ENCODE measurements around the gene ST3GAL3. TPM values are rescaled to one million over a fixed set of nuclear protein-coding genes. Genes with fewer than 3 reads are reported as not detected.

The ST3GAL3 gene
- total RNA-seq, 1 experiment from 2014 or later: 20.0 TPM

- CTCF ChIA-PET: no interaction called here
- Mint-ChIP-seq H3K27ac (ENCODE audit: unreplicated experiment) (no peak overlapping the region), H3K9me3 (ENCODE audit: low read depth, unreplicated experiment) (no peaks in the 10 kb centered on the region), H3K4me1 (ENCODE audit: low read depth, unreplicated experiment) (no peaks in the 10 kb centered on the region), H3K36me3 (ENCODE audit: insufficient read depth, unreplicated experiment) (peaks cover 42% of the 10 kb centered on the region), H3K4me3 (ENCODE audit: low read depth, unreplicated experiment) (no peak overlapping the region), H3K27me3 (ENCODE audit: unreplicated experiment) (no peaks in the 10 kb centered on the region)
- no TSS peak for BruUV-seq (replicated peaks)
- TF ChIP-seq CTCF (IDR thresholded peaks at IDR 0.05; ENCODE audit: unreplicated experiment): no peak
- intact Hi-C loops (cut with micrococcal nuclease; ENCODE audit: unreplicated experiment): no loop called here
- DNase-seq: no peak
These were observed 20.5 kb upstream of the ST3GAL3 start for GRCh38 chr1:43686801-43687200.

GRCh38 chr1:43687301-43688108, 19.8 kb upstream of the ST3GAL3 start:
- H3K36me3 Mint-ChIP-seq (ENCODE audit: insufficient read depth, unreplicated experiment): peaks cover 43% of the 10 kb centered on the region
- H3K9me3 Mint-ChIP-seq (ENCODE audit: low read depth, unreplicated experiment): no peaks in the 10 kb centered on the region
- no peak for TF ChIP-seq CTCF (IDR thresholded peaks at IDR 0.05; ENCODE audit: unreplicated experiment)
- no peak for DNase-seq
- H3K27me3 Mint-ChIP-seq (ENCODE audit: unreplicated experiment): no peaks in the 10 kb centered on the region
- H3K27ac Mint-ChIP-seq (ENCODE audit: unreplicated experiment): no peak overlapping the region
- H3K4me3 Mint-ChIP-seq (ENCODE audit: low read depth, unreplicated experiment): no peak overlapping the region
- CTCF ChIA-PET: no interaction called here
- intact Hi-C loops (cut with micrococcal nuclease; ENCODE audit: unreplicated experiment): no loop called here
- no peaks in the 10 kb centered on the region for H3K4me1 Mint-ChIP-seq (ENCODE audit: low read depth, unreplicated experiment)
- BruUV-seq (replicated peaks): no TSS peak

GRCh38 chr1:43688109-43688387, 19.3 kb upstream of the ST3GAL3 start:
- intact Hi-C loops (cut with micrococcal nuclease; ENCODE audit: unreplicated experiment): no loop called here
- H3K27ac Mint-ChIP-seq (ENCODE audit: unreplicated experiment): no peak overlapping the region
- CTCF ChIA-PET: no interaction called here
- no TSS peak for BruUV-seq (replicated peaks)
- H3K4me3 Mint-ChIP-seq (ENCODE audit: low read depth, unreplicated experiment): no peak overlapping the region
- H3K36me3 Mint-ChIP-seq (ENCODE audit: insufficient read depth, unreplicated experiment): peaks cover 44% of the 10 kb centered on the region
- no peaks in the 10 kb centered on the region for H3K4me1 Mint-ChIP-seq (ENCODE audit: low read depth, unreplicated experiment)
- no peaks in the 10 kb centered on the region for H3K27me3 Mint-ChIP-seq (ENCODE audit: unreplicated experiment)
- no peak for DNase-seq
- no peak for TF ChIP-seq CTCF (IDR thresholded peaks at IDR 0.05; ENCODE audit: unreplicated experiment)
- H3K9me3 Mint-ChIP-seq (ENCODE audit: low read depth, unreplicated experiment): no peaks in the 10 kb centered on the region

DNA sequence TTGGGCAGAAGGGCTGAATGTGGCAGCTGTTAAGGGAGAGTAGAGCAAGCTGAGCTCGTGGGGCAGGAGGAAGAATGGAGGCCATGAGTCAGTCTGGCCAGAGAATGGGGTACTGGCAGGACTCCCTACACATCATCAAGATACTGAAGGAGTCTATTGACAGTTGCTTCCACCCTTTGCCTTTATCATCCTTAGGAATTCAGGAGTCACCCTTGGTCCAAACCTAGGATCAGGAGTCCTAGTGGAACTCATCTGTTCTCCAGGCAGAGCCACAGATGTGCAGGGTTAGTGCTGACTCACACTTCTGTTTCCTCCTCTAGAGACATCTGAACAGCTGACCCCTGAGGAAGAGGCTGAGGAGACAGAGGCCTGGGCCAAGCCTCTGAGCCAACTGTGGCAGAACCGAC, 18.7 kb upstream of the ST3GAL3 start:
- intact Hi-C loops (cut with micrococcal nuclease; ENCODE audit: unreplicated experiment): no loop called here
- DNase-seq: no peak
- no peak for TF ChIP-seq CTCF (IDR thresholded peaks at IDR 0.05; ENCODE audit: unreplicated experiment)
- Mint-ChIP-seq H3K27me3 (ENCODE audit: unreplicated experiment) (no peaks in the 10 kb centered on the region), H3K36me3 (ENCODE audit: insufficient read depth, unreplicated experiment) (peaks cover 47% of the 10 kb centered on the region), H3K27ac (ENCODE audit: unreplicated experiment) (no peak overlapping the region), H3K4me3 (ENCODE audit: low read depth, unreplicated experiment) (no peak overlapping the region), H3K4me1 (ENCODE audit: low read depth, unreplicated experiment) (no peaks in the 10 kb centered on the region), H3K9me3 (ENCODE audit: low read depth, unreplicated experiment) (no peaks in the 10 kb centered on the region)
- no TSS peak for BruUV-seq (replicated peaks)
- CTCF ChIA-PET: no interaction called here
